NCI-H2081 treated with DMSO at 0.1 percent for 48 hours (cell line): ENCODE results near the gene ETV1.
A peak's percentile ranks its signal among the peaks of the same experiment; 100 is the strongest.
"Not testable (repeated sequence)": the region's sequence is repeated elsewhere in the genome, so short reads cannot be mapped to it uniquely, and the experiment has no call there.

Experiments
- DNase-seq: peaks from one replicate; lab custom pipeline; 2025; lab: John Stamatoyannopoulos, UW

Gene ETV1

DNA sequence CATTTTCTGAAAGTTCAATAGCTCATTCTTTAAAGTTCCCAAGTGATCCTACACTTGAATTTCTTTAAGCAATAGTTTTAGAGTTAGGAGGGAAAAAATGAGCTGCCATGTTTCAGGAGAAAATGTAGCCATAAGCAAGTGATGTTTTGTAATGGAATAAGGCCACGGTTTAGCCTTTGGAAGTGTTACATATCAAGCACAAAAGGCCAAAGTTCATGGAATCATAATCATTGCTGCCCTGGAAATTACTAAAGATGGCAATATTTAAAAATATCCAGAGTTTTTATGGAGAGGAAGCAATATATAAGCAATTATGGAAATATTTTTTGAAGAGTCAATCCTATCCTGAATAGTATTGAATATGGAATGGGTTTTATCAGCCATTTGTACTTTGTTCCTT is 68.4 kb downstream of the ETV1 start:
- no peak for DNase-seq

DNA sequence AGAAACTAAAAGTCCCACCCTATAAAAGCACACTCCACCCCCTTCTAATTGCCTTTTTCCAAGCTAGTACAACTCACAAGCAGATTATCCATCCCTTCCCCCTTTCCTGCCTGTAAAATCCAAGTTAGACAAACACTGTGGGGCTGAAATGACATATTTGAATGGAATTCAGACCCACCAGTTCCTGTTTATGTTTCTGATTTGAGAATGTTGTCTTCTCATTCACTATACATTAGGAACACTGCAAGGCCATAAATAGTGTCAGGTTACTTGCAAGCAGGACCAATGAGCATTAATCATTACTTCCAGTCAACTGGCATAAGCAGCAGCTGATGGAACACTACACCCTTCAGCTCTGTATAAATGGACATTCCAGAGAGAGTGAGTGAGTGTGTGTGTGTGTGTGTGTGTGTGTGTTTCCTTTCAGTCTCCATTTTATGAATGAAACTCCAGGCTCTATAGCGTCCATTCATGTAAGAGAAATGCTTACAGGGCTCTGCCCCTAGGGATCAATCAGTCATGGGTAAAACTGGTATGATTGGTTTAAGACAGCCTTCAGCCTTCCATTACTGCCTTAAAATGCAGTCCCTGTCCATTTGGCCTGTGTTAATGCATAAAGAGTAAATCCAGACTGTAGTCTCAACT is 69.3 kb downstream of the ETV1 start:
- DNase-seq: peak; percentile 93

GRCh38 chr7:13918333-13918732 is 71.1 kb downstream of the ETV1 start:
- DNase-seq: not testable (repeated sequence)

DNA sequence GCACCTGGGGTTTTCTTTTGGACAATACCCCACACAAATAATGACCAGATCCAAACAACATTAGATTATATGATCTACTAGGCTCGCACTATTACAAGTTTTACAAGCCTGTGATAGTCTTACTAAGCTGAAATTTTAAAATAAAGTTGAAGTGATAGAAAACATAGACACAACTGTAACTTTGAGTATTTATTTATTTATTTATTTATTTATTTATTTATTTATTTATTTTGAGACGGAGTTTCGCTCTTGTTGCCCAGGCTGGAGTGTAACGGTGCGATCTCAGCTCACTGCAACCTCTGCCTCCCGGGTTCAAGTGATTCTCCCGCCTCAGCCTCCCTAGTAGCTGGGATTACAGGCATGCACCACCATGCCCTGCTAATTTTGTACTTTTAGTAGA is 72.4 kb downstream of the ETV1 start:
- DNase-seq: not testable (repeated sequence)

GRCh38 chr7:13915891-13916290 is 73.6 kb downstream of the ETV1 start:
- DNase-seq: no peak

- DNase-seq: no peak
Observed at GRCh38 chr7:13912715-13913278, 76.7 kb downstream of the ETV1 start.

GRCh38 chr7:13911909-13912308 is 77.6 kb downstream of the ETV1 start:
- no peak for DNase-seq

DNA sequence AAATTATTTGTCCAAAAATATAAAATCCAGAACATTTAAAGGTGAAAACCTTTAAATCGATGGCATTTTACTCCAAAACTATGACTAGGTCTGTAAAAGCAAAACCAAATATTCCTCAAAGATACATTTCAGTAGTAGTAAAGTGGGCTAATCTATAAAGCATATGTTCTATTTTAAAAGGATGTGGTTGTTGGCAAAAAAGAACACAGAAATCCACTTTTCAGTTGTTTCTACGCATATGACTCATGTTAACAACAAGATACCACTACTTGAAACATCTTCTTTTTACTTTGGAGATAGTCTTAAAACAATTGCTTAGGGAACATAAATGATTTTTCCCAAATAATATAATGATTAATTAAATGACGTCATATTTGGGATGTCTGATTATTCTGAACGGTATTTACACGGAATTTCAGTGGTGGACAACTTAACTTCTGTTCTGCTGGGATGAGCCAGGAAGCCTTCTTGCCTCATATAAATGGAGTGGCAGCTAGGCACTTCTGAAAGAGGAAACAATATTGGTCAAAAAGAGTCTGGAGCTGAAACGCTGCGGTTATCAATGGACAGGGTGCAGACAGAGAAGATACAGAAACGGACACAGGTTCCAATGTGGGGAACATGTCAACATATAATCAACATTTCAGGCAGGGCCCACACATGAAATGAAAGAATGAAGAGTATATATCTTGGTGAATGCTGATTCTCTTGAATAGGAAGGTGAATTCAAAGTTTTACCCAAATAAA is 78.5 kb downstream of the ETV1 start:
- no peak for DNase-seq

DNA sequence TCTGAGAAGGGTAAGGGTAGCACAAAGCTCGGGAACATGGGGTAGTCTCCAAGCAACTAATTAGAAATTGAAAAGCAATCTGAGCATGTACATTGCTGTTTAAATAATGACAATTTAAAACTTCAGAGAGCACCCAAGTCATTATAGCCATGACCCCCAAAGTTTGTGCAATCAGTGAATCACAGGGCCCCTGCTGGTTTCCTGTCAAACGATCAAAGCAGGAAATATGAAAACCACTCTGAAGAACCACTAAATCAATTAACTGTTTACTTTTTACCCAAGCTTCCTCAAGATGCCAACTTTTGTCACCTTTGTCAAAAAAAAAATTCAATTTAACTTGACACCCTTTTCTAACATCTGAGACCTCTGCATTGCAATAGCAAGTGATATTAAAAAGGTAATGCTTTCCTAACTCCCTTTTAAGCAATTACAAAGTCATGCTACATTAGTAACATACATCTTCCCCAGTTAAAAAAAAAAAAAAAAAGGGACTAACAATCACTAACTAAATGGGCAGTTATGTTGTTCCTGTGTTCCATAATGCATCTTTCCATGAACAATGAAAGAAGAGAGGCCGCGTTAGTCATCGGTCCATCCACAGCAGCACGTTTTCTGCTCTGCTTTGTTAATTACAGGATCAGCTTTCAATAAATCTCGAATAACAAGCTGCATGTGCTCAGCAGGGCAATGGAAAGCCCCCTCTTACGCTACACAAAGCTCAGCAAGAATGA is 80.6 kb downstream of the ETV1 start:
- peak; percentile 86 for DNase-seq

GRCh38 chr7:13907831-13908230 is 81.6 kb downstream of the ETV1 start:
- no peak for DNase-seq

DNA sequence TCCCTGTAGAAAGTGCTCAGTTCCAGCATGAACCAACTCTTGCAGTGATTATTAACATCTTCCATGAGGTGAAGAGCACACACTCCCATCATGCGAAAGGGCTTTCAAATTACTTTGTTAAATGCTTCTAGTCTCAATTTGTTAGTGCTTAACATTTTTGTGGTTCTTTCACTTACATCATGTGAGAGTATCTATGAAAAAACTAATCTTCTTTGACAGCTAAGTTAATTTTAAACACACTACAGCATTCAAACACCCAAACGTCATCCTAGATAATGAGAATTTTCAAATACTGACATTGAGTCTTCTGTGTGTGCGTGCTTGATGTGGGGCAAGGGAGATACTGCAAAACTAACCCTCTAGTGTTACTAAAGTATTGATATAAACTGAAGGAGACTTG is 84.8 kb downstream of the ETV1 start:
- no peak for DNase-seq

- no peak for DNase-seq
Observed at GRCh38 chr7:13904007-13904406, 85.5 kb downstream of the ETV1 start.

GRCh38 chr7:13901577-13901976 is 87.9 kb downstream of the ETV1 start:
- DNase-seq: no peak

- no peak for DNase-seq
Observed at GRCh38 chr7:13898957-13899670, 90.4 kb downstream of the ETV1 start.

DNA sequence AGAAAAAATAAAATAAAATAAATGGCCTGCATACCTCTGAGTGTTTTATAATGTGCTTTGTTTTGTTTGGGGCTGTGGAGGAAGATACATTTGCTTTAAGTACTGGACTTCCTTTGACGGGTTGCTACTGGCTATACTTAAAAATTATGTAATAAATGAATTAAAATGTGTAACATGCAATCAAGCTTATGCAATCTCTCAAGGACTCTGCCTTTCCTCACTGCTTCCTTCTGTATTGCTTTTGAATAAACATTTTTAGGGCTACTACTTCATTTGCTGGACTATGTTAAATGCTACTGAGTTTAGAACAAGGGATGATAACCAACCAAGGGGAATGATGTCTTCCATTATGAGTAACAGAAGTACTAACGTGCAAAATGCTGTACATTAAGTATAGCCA is 91.6 kb downstream of the ETV1 start:
- DNase-seq: no peak

DNA sequence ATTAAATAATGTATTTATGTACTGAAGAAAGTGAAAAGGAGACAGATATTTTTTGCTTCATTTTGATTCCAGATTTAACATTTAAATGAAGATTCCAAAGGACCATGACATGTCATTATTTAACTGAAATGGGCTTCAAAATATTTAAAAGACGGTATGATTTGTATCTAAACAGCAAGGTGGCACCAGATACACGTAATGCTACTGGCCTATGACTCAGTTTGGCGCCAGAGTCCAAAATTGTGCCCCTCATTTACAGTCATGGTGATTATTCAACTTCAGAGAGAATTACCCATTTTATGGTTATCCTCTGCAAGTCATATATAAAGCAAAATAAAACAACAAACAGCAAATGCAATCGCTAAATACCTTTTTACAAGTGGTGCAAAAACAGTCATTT is 94.5 kb downstream of the ETV1 start:
- DNase-seq: peak; percentile 99

DNA sequence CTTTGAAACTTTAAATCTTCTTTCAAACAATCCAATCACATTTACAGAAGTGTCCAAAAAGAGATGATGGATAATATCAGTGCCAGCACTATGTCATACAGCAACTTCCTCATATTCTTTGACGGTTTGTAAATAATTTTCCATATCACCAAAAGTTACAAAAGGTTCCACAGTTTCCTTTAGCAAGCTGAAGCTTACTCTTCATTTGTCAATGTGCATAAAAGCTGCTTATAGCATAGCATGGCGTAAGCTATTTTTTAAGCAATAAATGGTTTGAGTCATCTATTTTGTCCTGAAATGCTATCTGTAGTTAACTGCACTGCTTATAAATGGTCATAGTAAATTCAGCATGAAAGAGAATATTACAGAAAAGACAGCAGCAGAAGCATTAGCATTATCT is 95.1 kb downstream of the ETV1 start:
- DNase-seq: no peak

DNA sequence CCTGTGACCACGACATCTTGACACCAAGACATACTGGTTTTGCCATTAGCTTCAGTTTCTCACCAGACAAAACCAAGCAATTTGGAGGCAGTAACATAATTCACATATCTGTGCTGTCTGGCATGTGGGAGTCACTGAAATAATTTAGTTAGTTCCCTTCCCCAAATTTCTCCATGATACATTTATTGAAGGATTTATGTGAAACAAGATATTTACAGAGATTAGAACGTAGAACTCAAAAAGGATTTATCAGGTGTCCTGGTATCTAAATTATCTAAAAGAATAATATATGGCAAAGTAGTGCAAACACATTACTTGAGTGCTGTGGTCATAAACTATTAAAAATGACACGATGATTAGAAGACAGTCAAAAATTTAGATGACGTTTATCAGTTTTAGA is 98.7 kb downstream of the ETV1 start:
- DNase-seq: no peak

DNA sequence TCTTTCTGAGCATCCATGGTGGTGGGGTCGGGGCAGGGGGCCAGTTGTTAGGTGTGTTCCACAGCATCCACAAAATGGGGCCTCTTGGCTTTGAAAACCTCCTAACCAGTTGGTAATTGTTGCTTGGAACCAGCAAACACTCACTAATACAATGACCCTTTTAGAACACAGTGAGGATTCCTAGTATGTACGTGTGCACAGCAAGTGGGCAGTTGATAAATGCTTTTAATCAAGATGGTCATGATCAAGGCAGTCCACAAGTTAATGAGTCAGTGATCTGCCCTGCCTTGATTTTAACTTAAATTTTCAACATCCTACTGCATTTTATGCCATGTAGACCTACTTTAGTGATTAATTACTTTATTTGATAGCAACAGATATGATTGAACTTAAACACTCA is 103.1 kb downstream of the ETV1 start:
- no peak for DNase-seq

DNA sequence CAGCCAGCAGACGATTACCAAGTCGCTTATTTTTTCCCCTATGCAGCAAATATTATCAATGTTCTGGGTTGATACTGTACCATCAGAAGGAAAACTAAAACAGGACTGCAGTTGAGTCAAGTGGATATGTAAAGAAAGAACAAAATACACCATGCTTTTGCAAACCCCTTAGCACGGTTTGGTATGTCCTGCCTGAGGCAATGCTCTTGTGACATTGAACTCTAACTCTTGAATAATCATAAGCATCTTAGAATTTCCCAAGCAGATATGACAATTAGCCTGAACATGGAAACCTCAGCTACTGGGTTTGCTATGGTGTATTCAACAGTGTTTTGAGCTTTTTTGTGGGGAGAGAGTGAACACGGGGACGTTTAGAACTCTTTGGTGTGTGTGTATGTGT is 107.4 kb downstream of the ETV1 start:
- no peak for DNase-seq

DNA sequence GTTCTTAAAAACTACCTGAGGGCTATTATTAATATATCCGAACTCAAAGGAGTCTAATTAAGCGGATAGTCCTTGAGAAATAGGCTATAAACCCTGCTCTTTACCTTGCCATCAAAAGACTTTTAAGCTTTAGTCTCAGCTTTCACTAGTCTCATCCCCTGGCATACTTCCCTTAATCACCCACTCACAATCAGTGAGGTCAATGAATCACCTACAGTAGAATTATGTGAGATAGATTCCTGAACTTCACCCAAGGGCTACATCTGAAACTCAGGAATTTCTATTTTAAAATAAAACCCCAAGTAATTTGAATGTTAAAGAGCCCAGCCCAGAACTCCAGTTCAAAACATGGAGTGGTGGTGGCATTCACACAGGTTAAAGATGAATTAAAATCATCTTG is 108.7 kb downstream of the ETV1 start:
- DNase-seq: no peak

- DNase-seq: no peak
Observed at GRCh38 chr7:13879994-13880686, 109.3 kb downstream of the ETV1 start.
